HepG2 (cell line): ENCODE data around the gene VPS13C.

Experiments used
- BCL3 ChIP-seq: sonication (generic); formaldehyde crosslinking; IDR thresholded peaks from 2 replicates; pipeline ENCODE4 v1.5.1; 2020; ENCODE audit warnings: mild to moderate bottlenecking, missing genetic modification reagents, moderate library complexity
- TP53 ChIP-seq: sonication (generic); formaldehyde crosslinking; conservative IDR thresholded peaks from 2 replicates; pipeline ENCODE4 v1.4.0; 2020; ENCODE audit warnings: missing genetic modification reagents

DNA sequence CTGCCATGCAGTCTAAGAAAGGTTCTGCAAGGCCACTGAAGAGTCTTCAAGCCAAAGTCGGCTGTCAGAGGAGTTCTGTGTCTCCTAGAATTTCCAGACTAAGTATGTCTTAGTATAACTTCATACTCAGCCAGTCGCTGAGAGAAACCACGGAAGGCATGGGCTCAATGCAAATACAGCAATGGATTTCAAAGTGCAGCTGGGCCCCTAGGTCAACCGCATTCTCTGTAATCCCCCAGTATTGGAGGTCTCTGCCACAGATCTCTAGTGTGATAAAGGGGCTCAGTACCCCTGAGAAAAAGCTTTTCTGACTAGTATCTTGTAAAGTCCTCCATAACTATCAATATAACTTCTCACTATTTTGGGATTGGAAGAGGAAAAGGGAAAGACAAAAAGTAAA lies 208.3 kb downstream of the VPS13C start:
- no peak for TF ChIP-seq BCL3
- TF ChIP-seq TP53: no peak
